Measurements from ENCODE around the gene CAMTA1. TPM values are rescaled to one million over a fixed set of nuclear protein-coding genes. Genes with fewer than 3 reads are reported as not detected.
"Not testable (repeated sequence)": the region's sequence is repeated elsewhere in the genome, so short reads cannot be mapped to it uniquely, and the experiment has no call there.

Gene CAMTA1
- polyA plus RNA-seq, 1 donor from 2014 or later = 79.0 TPM

DNA sequence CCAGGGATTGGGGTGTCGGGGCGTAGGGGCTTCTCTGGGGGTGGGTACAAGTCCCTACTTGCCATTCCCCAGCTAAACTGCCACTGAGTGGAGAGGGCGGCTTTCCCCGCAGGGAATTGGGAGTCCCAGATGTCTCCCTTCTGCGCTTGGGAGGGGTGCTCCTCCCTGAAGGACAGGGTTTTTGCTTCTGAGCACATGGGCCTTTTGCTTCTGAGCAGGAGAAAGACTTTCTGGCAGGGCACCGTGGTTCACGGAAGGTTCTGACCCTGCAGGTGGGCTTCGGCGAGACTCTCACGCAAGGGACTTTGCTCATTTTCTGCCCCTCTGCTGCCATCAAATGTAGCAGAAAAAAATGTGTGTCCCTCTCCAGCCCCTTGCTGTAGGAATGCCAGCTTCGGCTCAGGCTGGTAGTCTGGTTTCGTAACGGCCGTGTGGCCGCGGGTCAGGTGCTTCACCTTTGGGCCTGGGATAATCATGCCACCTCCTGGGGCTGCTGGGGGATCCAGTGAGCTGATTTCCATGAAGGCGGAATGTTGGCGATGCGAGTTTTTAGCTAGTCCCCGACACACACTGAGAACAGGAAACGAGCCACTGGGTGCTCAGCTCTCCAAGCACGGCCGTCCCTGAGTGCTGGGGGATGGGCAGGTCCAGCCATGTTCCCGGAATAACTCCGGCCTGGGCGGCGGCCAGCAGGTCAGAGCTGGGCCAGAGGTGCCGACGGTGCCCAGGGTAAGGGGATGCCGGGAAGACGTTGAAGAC is 364.0 kb downstream of the CAMTA1 start:
- Mint-ChIP-seq H3K27me3 (peaks cover 6% of the 10 kb centered on the region), H3K36me3 (no peaks in the 10 kb centered on the region), H3K9me3 (no peaks in the 10 kb centered on the region), H3K27ac (no peak overlapping the region), H3K4me1 (no peaks in the 10 kb centered on the region), H3K4me3 (no peak overlapping the region)

DNA sequence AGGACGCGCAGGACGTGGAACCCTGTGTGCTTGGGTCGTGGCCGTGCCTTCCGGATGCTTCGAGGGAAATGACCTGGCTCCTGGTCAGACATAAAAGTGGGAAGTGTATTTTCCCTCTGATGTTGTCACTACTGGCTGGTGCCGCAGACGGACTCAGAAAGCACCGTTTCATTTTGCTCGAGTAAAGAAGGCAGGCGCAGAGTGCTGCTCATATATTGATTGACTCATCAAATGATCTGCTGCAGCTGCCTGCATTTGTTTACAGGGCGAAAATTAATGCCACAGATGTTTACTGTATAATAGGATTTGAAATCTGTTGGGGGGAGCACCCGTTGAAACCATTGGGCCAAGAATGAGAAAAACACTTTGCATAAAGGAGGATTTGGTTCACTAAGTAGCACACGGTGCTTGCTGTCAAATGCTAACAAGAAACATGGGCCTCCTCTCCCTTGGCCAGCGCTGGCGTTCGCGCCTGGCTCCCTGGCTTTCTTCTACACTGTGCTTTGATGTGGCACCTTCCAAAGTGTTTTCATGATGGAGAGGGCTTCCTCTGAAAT is 365.5 kb downstream of the CAMTA1 start:
- no peaks in the 10 kb centered on the region for H3K4me1 Mint-ChIP-seq

DNA sequence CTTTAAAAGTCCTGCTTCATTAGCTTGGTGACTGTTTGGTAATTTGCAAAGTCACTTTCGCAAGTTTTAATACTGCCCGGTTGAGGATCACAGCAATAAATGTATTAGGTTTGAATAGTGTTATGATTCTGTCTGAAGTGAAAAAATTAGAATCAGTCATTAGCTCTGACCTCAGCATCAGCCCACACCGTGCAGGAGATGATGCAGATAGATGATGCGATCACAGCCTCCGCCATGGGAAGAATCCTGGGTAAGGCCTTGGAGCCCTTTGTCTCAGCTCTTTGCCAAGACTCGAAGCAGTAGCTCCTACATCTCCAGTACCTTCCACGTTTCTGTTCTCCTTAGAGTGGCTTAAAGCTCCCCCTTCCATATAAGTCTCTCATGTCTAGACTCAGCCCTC is 366.7 kb downstream of the CAMTA1 start:
- H3K27me3 Mint-ChIP-seq = peaks cover 1% of the 10 kb centered on the region
- H3K4me3 Mint-ChIP-seq = no peak overlapping the region
- H3K9me3 Mint-ChIP-seq = no peaks in the 10 kb centered on the region
- peak overlapping the region in 1 of 3 donors; percentile 71 for H3K27ac Mint-ChIP-seq
- H3K4me1 Mint-ChIP-seq = no peaks in the 10 kb centered on the region
- H3K36me3 Mint-ChIP-seq = no peaks in the 10 kb centered on the region

More for the DNA sequence above, 365.5 kb downstream of the CAMTA1 start:
- Mint-ChIP-seq H3K9me3 (no peaks in the 10 kb centered on the region), H3K27me3 (peaks cover 3% of the 10 kb centered on the region), H3K4me3 (no peak overlapping the region), H3K36me3 (no peaks in the 10 kb centered on the region), H3K27ac (no peak overlapping the region)

DNA sequence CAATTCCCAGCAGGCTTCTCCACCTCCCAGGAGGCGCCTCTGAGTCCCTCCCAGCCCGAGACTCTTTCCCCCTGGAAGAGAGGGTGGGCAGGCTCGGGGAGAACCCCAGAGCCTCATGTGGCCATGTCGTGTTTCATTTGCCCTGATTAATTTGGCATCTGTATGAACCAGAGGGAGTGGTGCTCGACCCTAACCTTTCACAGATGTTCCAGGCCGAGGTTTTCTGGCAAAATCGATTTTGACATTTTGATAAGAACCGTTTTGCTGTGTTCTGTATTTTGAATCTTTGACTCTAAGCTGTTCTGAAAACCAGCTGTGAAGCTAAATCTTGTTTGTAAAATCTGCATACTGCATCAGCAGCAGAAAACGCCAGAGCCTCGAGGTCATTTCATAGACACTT is 367.4 kb downstream of the CAMTA1 start:
- no peaks in the 10 kb centered on the region for H3K4me1 Mint-ChIP-seq
- H3K27me3 Mint-ChIP-seq = peaks cover 1% of the 10 kb centered on the region
- no peaks in the 10 kb centered on the region for H3K36me3 Mint-ChIP-seq
- H3K9me3 Mint-ChIP-seq = no peaks in the 10 kb centered on the region
- H3K4me3 Mint-ChIP-seq = no peak overlapping the region
- no peak overlapping the region for H3K27ac Mint-ChIP-seq

DNA sequence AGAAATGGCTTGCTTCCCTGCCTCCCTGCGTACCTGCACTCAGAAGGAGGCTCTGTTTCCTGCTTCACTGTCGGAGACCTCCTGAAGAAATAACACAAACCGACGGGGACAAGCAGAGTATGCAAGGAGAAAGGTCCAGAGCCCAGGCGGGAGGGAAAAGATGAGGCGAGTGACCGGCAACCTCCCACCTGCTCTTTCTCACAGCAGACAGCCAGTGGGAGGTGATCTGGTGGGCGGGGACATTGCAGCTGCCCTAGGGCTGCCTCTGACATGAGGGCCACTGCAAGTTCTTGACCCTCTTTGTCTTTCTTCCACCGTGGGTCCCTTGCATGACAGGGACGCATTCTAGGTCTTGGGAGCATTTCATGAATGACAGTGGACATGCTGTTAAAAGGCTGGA is 368.2 kb downstream of the CAMTA1 start:
- no peak overlapping the region for H3K27ac Mint-ChIP-seq
- peaks cover 1% of the 10 kb centered on the region for H3K27me3 Mint-ChIP-seq
- H3K9me3 Mint-ChIP-seq = no peaks in the 10 kb centered on the region
- peaks cover 0 to 1% (median 0%) of the 10 kb centered on the region in 3 donors for H3K4me1 Mint-ChIP-seq
- no peaks in the 10 kb centered on the region for H3K36me3 Mint-ChIP-seq
- no peak overlapping the region for H3K4me3 Mint-ChIP-seq

DNA sequence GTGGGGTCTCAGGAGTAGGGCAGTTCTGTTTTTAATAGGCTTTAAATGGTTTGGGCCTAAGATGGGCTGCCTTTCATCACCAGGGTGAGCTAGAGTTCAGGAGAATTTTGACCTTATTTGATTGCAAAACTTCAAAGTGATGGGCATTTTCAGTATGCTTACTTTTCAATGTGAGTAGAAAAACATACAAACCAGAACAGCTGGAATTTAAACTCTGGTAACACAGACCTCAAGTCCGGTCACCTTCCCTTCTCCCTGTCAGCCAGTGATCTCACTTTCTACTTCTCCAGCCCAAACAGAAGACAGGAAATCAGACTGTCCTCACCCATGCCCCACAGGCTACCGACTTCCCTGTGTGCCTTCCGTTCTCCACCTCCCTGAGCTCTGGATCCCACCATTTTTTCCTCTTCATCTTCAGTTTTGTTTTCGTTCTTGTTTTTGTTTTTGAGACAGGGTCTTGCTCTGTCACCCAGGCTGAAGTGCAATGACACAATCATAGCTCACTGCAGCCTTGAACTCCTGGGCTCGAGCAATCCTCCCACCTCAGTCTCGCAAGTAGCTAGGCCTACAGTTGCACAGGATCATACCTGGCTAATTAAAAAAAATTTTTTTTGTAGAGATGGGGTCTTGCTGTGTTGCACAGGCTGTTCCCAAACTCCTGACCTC is 374.0 kb downstream of the CAMTA1 start:
- peaks cover 6 to 11% (median 11%) of the 10 kb centered on the region in 3 donors for H3K9me3 Mint-ChIP-seq
- H3K4me1 Mint-ChIP-seq = peaks cover 0 to 3% (median 0%) of the 10 kb centered on the region in 3 donors
- no peak overlapping the region for H3K4me3 Mint-ChIP-seq
- peaks cover 2% of the 10 kb centered on the region for H3K36me3 Mint-ChIP-seq
- H3K27ac Mint-ChIP-seq = no peak overlapping the region
- H3K27me3 Mint-ChIP-seq = peaks cover 2% of the 10 kb centered on the region

DNA sequence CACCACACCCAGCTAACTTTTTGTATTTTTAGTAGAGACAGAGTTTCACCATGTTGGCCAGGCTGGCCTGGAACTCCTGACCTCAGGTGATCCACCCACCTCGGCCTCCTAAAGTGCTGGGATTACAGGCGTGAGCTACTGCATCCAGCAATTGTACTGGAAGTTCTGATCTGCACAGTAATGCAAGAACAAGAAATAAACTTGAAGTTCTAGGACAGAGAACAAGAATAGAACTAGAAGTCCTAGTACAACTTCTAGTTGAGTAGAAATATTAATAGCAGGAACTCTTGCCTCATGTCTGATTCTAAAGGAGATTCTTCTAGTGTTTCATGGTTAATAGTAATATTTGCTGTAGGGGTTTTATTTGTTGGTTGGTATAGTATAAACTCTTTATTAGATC is 383.3 kb downstream of the CAMTA1 start:
- not testable (repeated sequence) for H3K36me3 Mint-ChIP-seq, H3K4me1 Mint-ChIP-seq, H3K27ac Mint-ChIP-seq, H3K4me3 Mint-ChIP-seq, H3K27me3 Mint-ChIP-seq, H3K9me3 Mint-ChIP-seq

DNA sequence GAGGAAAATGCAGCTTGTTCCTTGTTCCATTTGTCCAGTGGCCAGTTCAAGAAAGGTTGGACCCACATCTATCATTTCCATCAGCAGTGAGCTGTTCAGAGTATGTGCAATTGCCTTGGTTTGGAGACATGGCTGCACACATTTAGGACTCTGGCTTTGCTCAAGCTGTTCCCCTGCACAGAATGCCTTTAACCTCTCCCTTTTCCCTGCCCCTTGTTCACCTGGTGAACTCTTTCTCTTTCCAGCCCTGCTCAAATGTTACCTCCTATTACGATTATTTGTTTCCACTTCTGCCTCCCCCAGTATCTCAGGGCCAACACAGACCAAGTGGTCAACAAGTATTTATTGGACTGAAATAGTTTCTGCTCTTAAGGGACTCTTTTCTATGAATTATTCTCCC is 385.9 kb downstream of the CAMTA1 start:
- H3K9me3 Mint-ChIP-seq = peaks cover 0 to 3% (median 0%) of the 10 kb centered on the region in 3 donors
- H3K36me3 Mint-ChIP-seq = peaks cover 2% of the 10 kb centered on the region
- no peak overlapping the region for H3K4me3 Mint-ChIP-seq
- H3K27me3 Mint-ChIP-seq = peaks cover 11% of the 10 kb centered on the region
- H3K4me1 Mint-ChIP-seq = peaks cover 0 to 2% (median 0%) of the 10 kb centered on the region in 3 donors
- no peak overlapping the region for H3K27ac Mint-ChIP-seq

DNA sequence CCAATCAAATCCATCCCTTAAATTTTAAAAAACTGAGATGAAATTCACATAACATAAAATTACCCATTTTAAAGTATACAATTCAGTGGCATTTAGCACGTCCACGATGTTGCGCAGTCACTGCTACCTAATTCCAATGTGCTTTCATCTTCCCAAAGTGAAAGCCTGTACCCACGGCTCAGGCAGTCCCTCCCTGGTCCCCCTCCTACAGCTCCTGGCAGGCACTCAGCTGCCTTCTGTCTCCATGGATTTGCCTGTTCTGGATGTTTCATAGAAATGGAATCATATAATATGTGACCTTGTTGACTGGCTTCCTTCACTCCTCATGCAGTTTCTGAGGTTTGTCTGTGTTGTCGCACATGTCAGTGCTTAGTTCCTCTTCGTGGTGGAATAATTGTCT is 386.3 kb downstream of the CAMTA1 start:
- Mint-ChIP-seq H3K27me3 (peaks cover 11% of the 10 kb centered on the region), H3K36me3 (peaks cover 2% of the 10 kb centered on the region), H3K4me3 (no peak overlapping the region), H3K4me1 (no peaks in the 10 kb centered on the region), H3K9me3 (peaks cover 0 to 3% (median under 1%) of the 10 kb centered on the region in 3 donors), H3K27ac (no peak overlapping the region)

DNA sequence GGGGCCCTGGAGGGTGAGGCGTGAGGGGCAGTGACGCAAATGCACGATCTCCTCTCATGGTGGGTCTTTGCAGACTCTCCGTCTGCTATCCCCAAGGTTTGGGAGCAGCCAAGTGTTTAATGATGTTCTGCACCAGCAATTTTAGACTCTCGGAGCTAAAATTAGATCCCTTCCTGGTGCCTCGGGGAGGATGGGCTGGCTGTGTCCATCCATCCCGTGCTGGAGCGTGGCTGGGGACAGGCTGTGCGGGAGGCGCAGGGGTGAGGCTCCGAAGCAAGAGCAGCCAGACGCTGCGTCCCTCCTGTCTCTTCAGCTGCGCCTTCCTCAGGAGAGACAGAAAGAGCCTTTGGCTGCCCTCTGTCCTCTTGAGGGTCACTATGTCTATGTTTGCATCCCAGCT is 387.6 kb downstream of the CAMTA1 start:
- no peaks in the 10 kb centered on the region for H3K4me1 Mint-ChIP-seq
- peaks cover 2% of the 10 kb centered on the region for H3K36me3 Mint-ChIP-seq
- peaks cover 14% of the 10 kb centered on the region for H3K27me3 Mint-ChIP-seq
- peaks cover 0 to 3% (median 2%) of the 10 kb centered on the region in 3 donors for H3K9me3 Mint-ChIP-seq
- H3K27ac Mint-ChIP-seq = no peak overlapping the region
- no peak overlapping the region for H3K4me3 Mint-ChIP-seq

DNA sequence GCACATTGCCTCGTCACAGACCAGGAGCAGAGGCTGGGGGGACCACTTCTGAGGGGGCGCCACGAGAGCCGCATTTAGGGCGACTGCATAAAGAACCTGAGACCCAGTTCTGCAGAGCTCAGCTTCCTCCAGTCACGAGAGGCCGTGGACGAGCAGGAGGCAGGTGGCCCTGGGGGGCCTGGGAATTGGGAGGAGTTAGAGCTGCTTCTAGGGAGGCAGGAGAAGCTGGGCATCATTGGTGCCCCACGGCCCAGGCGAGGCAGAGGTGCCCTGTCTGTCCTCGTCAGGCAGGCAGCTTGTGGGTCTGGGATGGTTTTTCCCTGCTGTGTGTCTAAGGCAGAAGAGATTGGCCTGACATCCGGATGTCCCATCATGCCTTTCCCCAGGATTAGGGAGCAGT is 389.3 kb downstream of the CAMTA1 start:
- Mint-ChIP-seq H3K4me3 (no peak overlapping the region), H3K27ac (no peak overlapping the region), H3K36me3 (no peaks in the 10 kb centered on the region), H3K27me3 (peaks cover 15% of the 10 kb centered on the region), H3K9me3 (peaks cover 0 to 8% (median 2%) of the 10 kb centered on the region in 3 donors), H3K4me1 (no peaks in the 10 kb centered on the region)

DNA sequence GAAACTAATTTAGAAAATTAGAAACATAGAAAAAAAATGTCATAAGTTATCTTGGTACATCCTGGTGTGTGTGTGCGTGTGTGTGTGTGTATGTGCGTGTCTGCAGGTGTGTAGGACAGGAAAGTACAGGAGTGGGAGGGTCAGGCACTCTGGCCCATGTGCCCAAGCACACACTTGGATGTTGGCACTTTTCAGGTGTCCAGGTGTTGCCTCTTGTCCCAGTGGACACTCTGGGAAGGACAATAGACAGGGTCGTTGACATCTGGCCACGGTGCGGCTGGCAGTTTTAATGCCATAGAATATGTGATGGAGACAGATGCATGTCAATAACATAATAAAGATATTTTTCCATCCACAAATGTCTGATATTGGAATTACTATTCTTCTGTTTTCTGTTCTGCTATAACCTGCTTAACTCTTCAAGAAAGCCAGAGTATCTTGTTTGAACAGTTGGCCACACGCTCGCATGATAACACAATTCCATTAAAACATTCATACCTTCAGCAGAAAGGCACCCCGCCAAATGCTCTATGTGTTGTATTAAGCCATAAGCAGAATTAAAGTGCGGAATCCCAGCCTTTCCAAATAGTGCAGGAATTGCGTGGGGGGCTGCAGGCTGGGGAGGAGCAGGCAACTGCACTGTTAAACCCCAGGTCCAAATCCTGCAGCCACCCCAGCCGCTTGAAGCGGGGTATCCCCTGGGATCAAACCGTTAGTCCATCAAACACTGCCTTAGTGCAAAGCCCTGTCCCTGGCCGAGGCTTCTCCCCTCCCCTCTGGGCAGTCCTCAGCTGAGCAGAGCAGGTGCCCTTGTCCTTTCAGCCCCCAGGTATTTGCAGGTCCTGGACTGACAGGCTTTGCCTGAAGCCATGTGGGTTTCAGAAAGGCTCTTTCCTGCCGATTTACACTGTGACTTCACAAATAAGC is 390.0 kb downstream of the CAMTA1 start:
- no peaks in the 10 kb centered on the region for H3K4me1 Mint-ChIP-seq
- no peaks in the 10 kb centered on the region for H3K36me3 Mint-ChIP-seq
- H3K27me3 Mint-ChIP-seq = peaks cover 16% of the 10 kb centered on the region
- peaks cover 2 to 11% (median 4%) of the 10 kb centered on the region in 3 donors for H3K9me3 Mint-ChIP-seq
- H3K27ac Mint-ChIP-seq = no peak overlapping the region
- no peak overlapping the region for H3K4me3 Mint-ChIP-seq

DNA sequence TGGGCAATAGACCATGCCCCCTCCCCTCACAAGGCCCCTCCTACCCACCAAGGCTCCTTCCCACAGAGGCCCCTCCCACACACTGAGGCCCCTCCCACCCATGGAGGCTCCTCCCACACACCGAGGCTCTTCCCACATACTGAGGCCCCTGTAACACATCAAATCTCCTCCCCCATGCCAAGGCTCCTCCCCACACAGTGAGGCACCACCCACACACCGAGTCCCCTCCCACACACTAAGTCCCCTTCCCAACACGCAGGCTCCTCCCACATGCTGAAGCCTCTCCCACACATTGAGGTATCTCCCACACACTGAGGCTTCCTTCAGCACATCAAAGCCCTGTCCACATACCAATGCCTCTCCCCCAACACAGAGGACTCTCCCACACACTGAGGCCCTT is 391.8 kb downstream of the CAMTA1 start:
- H3K27me3 Mint-ChIP-seq = peaks cover 10% of the 10 kb centered on the region
- H3K4me1 Mint-ChIP-seq = no peaks in the 10 kb centered on the region
- peaks cover 3% of the 10 kb centered on the region for H3K36me3 Mint-ChIP-seq
- no peak overlapping the region for H3K27ac Mint-ChIP-seq
- peaks cover 2 to 14% (median 12%) of the 10 kb centered on the region in 3 donors for H3K9me3 Mint-ChIP-seq
- no peak overlapping the region for H3K4me3 Mint-ChIP-seq

DNA sequence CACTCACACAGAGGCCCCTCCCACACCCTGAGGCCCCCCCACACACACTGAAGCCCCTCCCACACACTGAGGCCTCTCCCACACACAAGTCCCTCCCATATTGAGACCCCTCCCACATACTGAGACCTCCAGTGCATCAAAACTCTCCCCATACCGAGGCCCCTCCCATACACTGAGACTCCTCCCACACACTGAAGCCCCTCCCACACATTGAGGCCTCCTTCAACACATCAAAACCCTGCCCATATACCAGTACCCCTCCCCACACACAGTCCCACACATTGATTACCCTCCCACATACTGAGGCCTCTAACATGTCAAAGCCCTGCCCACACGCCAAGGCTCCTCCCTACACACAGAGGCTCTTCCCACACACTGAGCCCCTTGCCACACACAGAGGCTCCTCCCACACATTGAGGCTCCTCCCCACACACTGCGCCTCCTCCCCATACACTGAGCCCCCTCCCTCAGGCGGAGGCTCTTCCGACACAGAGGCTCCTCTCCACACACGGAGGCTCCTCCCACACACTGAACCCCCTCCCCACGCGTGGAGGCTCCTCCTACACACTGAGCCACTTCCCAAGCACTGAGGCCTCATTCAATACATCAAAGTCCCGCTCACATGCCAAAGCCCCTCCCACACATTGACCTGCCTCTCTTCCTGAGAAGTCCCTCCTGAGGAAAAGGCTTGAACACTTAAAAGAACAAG is 392.3 kb downstream of the CAMTA1 start:
- H3K4me3 Mint-ChIP-seq = peak overlapping the region in 1 of 4 donors; percentile 69
- H3K9me3 Mint-ChIP-seq = peaks cover 2 to 14% (median 12%) of the 10 kb centered on the region in 3 donors
- H3K27me3 Mint-ChIP-seq = peaks cover 10% of the 10 kb centered on the region
- no peaks in the 10 kb centered on the region for H3K4me1 Mint-ChIP-seq
- H3K36me3 Mint-ChIP-seq = peaks cover 3% of the 10 kb centered on the region
- H3K27ac Mint-ChIP-seq = no peak overlapping the region
